Kasumi-1 (cell line): Measurements from ENCODE around the gene PXDN.
"Not testable (repeated sequence)": the region's sequence is repeated elsewhere in the genome, so short reads cannot be mapped to it uniquely, and the experiment has no call there.

Source experiments
- DNase-seq, 2 experiments: peaks; one replicate each; lab custom pipeline; 2025; lab: John Stamatoyannopoulos, UW

Gene PXDN

DNA sequence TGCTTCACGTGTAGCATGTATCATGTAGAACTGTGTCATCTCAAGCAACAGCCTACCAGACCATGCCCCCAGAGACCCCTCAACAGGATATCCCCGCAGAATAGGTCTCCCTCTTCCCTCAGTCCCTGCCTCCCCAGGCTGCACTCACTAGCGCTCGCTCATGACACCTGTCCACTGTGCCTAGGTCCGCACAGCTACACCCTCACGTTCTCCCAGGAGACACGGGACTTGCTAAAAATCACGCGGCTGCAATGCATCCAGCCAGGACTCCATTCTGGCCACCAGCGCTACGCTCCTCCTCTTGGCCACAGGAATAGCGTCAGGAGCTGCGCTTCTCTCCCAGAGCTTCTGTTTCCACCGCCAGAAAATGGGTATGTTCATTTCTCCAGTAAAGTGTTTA, 2.5 kb downstream of the PXDN start:
- DNase-seq: no peak

GRCh38 chr2:1740716-1741589, 3.4 kb downstream of the PXDN start:
- no peak for DNase-seq

- DNase-seq: no peak
Measured at GRCh38 chr2:1739961-1740715, 4.2 kb downstream of the PXDN start.

- no peak for DNase-seq
Measured at GRCh38 chr2:1739322-1739957, 4.9 kb downstream of the PXDN start.

DNA sequence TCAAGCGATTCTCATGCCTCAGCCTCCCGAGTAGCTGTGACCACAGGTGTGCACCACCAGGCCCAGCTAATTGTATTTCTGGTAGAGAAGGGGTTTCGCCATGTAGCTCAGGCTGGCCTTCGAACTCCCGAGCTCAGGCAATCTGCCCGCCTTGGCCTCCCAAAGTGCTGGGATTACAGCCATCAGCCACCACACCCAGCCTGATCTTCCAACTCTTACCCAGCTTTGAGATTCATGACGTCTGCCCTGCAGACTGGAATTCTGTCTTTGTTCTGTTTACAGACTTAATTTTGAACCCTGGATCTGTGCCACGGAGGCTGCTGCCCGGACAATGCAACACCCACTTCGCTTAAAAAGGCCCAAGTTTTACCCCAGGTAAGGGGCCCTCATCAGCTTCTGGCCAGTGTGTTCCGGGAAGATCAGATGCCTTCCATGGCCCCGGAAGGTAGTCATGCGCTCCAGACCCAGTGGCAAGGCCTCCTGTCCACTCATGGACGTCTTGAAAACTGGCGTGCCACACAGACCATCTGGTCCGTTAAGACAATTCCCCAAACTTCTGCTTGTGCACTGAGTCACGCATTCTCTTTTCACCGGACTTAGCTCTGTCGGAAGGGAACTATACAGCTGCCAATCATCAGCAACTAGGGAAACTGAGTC, 5.5 kb downstream of the PXDN start:
- DNase-seq: no peak

DNA sequence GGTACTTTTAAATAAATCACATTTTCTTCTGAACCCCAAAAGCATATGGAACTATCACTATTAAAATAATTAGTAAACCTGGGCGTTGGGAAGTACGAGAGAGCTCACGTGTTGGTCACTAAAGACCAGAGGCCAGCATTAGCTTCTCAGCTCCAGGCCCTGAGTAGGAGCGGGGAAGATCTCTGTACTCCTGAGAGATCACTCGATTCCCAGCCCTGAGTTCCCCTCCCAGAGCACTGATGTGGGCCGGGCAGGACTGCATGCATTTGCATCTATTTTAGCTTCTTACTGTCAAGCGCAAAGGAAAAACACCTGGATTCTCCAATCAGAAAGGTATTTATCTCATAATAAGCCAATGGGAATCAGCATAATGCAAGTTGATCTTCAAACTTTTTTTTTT, 6.2 kb downstream of the PXDN start:
- DNase-seq: no peak

DNA sequence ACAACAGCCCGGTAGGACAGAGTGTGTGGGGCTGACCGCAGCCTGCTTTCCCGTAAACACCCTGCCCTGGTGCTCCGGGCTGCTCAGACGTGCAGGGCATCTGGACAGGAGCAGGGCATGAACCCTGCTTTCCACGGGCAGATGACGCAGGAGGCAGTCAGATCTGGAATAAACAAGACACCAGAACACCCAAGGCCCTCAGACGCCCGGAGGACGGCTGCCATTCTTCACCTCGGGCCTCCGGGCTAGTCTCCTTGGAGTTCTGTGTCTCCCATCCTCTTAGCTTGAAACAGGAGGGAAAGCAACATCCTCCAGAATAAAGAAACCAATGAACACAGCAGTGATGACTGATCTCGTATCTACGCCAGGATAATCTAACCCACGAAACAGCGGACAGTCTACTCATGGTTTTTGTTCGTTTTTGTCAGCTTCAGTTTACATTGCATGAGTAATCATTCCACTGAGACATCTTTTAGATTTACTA, 7.3 kb downstream of the PXDN start:
- no peak for DNase-seq

- no peak for DNase-seq
Measured at GRCh38 chr2:1736045-1736444, 8.3 kb downstream of the PXDN start.

DNA sequence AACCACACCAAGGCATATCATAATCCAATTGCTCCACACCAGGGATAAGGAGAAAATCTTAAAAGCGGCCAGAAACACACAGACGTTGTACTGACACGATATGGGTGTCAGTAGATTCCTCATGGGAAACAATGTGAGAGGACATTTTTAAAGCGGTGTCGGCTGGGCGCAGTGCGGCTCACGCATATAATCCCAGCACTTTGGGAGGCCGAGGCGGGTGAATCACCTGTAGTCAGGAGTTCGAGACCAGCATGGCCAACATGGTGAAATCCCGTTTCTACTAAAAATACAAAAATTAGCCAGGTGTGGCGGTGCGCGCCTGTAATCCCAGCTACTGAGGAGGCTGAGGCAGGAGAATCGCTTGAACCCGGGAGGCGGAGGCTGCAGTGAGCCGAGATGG, 11.0 kb downstream of the PXDN start:
- not testable (repeated sequence) for DNase-seq

- no peak for DNase-seq
Measured at GRCh38 chr2:1731963-1732768, 12.1 kb downstream of the PXDN start.

DNA sequence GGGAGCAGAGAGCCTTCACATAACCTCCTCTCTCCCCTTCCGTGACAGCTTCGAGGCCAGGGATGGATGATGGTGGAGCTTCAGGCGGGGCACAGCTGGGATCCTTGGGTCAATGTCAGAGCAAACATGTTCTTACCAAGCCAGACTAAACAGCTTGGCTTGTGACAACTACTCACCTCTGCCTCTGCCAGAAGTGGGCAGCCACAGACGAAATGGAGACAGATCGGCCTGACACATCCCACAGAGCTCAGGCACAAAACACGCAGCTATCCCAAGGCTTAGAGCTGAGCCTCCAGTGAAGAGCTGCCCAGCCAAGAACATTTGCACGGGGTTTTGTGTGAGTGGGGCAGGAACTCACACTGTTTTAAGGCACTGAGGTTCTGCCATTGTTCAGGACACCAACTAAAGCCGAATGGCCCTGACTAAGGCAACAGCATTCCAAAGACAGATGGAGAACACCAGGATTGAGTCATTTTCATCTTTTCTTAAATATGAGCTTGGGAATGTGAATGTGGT, 12.8 kb downstream of the PXDN start:
- DNase-seq: no peak

GRCh38 chr2:1730015-1730927, 14.0 kb downstream of the PXDN start:
- DNase-seq: no peak

DNA sequence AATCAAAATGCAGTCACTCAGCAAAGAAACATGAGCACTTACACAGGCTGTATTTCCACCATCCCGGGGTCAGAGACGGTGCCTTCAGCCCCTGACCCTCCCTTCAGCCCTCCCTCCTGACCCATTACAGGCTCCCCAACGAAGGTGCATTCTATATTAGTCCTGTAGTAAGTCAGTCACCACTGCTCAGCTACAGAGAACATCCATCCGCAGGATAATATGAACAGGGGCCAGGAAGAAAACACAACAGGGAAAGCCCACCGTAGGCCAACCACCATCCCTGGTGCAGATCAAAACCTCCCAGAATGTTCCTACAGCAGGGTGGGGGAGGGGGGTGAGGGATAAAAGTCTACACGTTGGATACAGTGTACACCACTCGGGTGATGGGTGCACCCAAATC, 15.1 kb downstream of the PXDN start:
- DNase-seq: no peak

DNA sequence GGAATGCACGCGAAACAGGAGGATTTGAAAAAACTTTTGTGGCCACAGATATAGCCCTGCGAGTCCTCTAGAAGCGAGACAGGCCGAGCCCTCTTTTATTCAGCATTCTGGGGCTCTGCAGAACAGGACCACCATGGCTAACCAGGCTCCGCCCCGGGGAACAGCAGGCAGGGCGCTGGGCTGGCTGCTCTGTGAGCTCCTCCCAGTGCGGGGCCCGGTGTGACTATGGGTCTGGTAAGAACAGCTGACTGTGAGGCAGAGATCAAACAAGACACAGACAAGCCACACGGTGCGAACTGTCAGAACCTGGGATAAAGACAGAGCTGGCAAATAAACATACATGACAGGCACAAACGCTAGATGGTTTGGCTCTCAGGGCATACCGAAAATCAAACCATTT, 15.5 kb downstream of the PXDN start:
- no peak for DNase-seq

- no peak for DNase-seq
Measured at GRCh38 chr2:1727796-1728474, 16.4 kb downstream of the PXDN start.

DNA sequence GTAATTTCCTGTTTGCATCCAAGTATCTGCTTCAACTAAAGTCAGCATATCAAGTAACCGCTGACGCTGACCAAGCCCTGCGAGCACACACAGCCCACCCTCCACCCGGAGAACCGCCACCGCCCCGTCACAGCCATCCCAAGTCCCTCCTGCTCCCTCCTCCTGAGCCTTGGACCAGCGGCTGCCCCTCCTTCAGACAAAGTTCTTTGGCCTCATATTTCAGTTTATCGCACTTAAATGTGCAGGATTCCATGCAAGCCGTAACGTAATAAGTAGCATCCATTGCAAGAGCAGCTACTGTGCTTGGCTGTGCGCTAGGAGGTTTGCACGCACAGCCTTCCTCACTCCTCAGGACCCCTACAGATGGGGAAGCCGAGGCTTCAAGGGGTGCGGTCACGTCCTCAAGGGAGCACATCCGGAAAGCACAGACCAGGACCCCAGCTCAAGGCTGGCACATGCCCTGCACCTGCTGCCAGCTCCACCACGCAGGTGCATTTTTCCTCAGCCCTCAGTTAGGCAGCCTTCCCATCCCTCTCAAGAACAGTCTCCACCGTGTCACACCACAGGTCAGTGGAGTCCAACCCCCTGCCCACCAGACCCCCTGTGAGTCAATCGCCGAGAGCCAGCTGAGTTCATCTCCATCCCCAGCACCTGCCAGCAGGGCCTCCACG, 17.1 kb downstream of the PXDN start:
- DNase-seq: no peak

- no peak for DNase-seq
Measured at GRCh38 chr2:1726558-1726957, 17.8 kb downstream of the PXDN start.

- DNase-seq: not testable (repeated sequence)
Measured at GRCh38 chr2:1724351-1724750, 20.0 kb downstream of the PXDN start.
